KMS-11 (cell line): ENCODE data around the gene ATP1A3.

Source experiments
- H2AFZ ChIP-seq: fragments of 200-600 bp; sonication (generic); 2 replicates; pipeline ENCODE4 v1.6.1; 2016; ENCODE audit warnings: antibody characterized with exemption, mixed run types, low read depth
- H3K27ac ChIP-seq: fragments of 200-600 bp; sonication (generic); 2 replicates; pipeline ENCODE4 v1.6.1; 2016; ENCODE audit warnings: mild to moderate bottlenecking, mixed run types
- H3K27me3 ChIP-seq: fragments of 200-600 bp; sonication (generic); 2 replicates; pipeline ENCODE4 v1.6.1; 2017; ENCODE audit warnings: mild to moderate bottlenecking, low read depth, mixed run types, moderate library complexity; ENCODE audit not compliant: insufficient read depth
- H3K36me3 ChIP-seq: fragments of 200-600 bp; sonication (generic); 2 replicates; pipeline ENCODE4 v1.6.1; 2017; ENCODE audit warnings: mild to moderate bottlenecking, mixed run types; ENCODE audit not compliant: insufficient read depth
- H3K4me1 ChIP-seq: fragments of 200-600 bp; sonication (generic); 2 replicates; pipeline ENCODE4 v1.6.1; 2016; ENCODE audit warnings: mild to moderate bottlenecking, low read depth, mixed run types; ENCODE audit not compliant: poor library complexity, severe bottlenecking
- H3K4me2 ChIP-seq: fragments of 200-600 bp; sonication (generic); 2 replicates; pipeline ENCODE4 v1.7.0; 2016; ENCODE audit warnings: mild to moderate bottlenecking, mixed run types
- H3K4me3 ChIP-seq: fragments of 200-600 bp; sonication (generic); IDR thresholded peaks from 2 replicates; pipeline ENCODE4 v1.6.1; 2017; ENCODE audit warnings: low read depth, low read length, mixed read lengths; ENCODE audit not compliant: insufficient read depth
- H3K79me2 ChIP-seq: fragments of 200-600 bp; sonication (generic); 2 replicates; pipeline ENCODE4 v1.6.1; 2016; ENCODE audit warnings: low read depth, mixed run types; ENCODE audit not compliant: insufficient read depth
- H3K9ac ChIP-seq: fragments of 200-600 bp; sonication (generic); 2 replicates; pipeline ENCODE4 v1.6.1; 2016; ENCODE audit warnings: mild to moderate bottlenecking, mixed run types
- H4K20me1 ChIP-seq: fragments of 200-600 bp; sonication (generic); 2 replicates; pipeline ENCODE4 v1.6.1; 2016; ENCODE audit warnings: mild to moderate bottlenecking, mixed run types; ENCODE audit not compliant: insufficient read depth
- CTCF ChIP-seq: fragments of 200-600 bp; sonication (generic); conservative IDR thresholded peaks from 2 replicates; pipeline ENCODE4 v1.6.1; 2017; ENCODE audit warnings: low read depth, mild to moderate bottlenecking, antibody characterized with exemption, low read length, moderate library complexity, mixed read lengths

ATP1A3 gene

DNA sequence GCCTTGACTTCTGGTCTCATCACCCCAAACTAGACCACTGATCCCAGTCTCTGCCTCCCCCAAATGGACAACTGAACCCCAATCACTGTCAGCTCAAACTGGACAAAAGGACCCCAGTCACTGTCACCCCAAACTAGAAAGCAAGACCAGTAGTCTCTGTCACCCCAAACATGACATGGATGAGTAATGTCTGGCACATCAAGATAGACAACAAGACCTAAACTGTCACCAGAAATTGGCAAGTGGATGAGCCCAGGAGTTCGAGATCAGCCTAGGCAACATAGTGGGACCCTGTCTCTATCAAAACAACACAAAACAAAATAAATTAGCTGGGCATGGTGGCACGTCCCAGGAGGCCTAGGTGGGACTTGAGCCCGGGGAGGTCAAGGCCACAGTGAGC, 46.9 kb downstream of the ATP1A3 start:
- TF ChIP-seq CTCF, result no peak
- Histone ChIP-seq H3K4me2 (no peak overlapping the region), H3K4me1 (peaks cover 35% of the 10 kb centered on the region), H3K4me3 (no peak overlapping the region), H3K79me2 (no peaks in the 10 kb centered on the region), H3K9ac (no peak overlapping the region), H3K36me3 (no peaks in the 10 kb centered on the region), H2AFZ (no peak overlapping the region), H3K27ac (no peak overlapping the region), H4K20me1 (0 out of 2 replicates have a peak, but pooled peaks cover 3% of the 10 kb centered on the region), H3K27me3 (no peaks in the 10 kb centered on the region)

GRCh38 chr19:41945135-41945766, 48.8 kb downstream of the ATP1A3 start:
- Histone ChIP-seq H4K20me1 (no peaks in the 10 kb centered on the region), H3K9ac (no peak overlapping the region; the same call in 1 of the 2 replicates), H2AFZ (peak overlapping the region; percentile 22; the same call in 1 of the 2 replicates), H3K79me2 (no peaks in the 10 kb centered on the region), H3K36me3 (no peaks in the 10 kb centered on the region), H3K4me1 (peaks cover 29% of the 10 kb centered on the region), H3K27me3 (peaks cover 3% of the 10 kb centered on the region; the same call in 1 of the 2 replicates), H3K4me3 (no peak overlapping the region), H3K4me2 (peak overlapping the region; percentile 65), H3K27ac (peak overlapping the region; percentile 26; the same call in 1 of the 2 replicates)
- no peak for TF ChIP-seq CTCF

GRCh38 chr19:41944336-41944735, 49.7 kb downstream of the ATP1A3 start:
- H3K4me1 ChIP-seq, result peaks cover 29% of the 10 kb centered on the region
- no peaks in the 10 kb centered on the region for H4K20me1 ChIP-seq
- no peak overlapping the region for H2AFZ ChIP-seq
- H3K4me3 ChIP-seq, result no peak overlapping the region
- H3K27ac ChIP-seq, result no peak overlapping the region
- H3K36me3 ChIP-seq, result no peaks in the 10 kb centered on the region
- peaks cover 8% of the 10 kb centered on the region; the same call in 1 of the 2 replicates for H3K27me3 ChIP-seq
- TF ChIP-seq CTCF, result no peak
- no peak overlapping the region; the same call in 1 of the 2 replicates for H3K9ac ChIP-seq
- peak overlapping the region; percentile 65 for H3K4me2 ChIP-seq
- no peaks in the 10 kb centered on the region for H3K79me2 ChIP-seq

- H3K4me2 ChIP-seq, result no peak overlapping the region
- peaks cover 24% of the 10 kb centered on the region for H3K27me3 ChIP-seq
- no peak overlapping the region for H2AFZ ChIP-seq
- no peaks in the 10 kb centered on the region for H3K79me2 ChIP-seq
- H3K4me1 ChIP-seq, result peaks cover 29% of the 10 kb centered on the region
- H3K27ac ChIP-seq, result no peak overlapping the region
- no peak for TF ChIP-seq CTCF
- H3K36me3 ChIP-seq, result no peaks in the 10 kb centered on the region
- H3K4me3 ChIP-seq, result no peak overlapping the region
- no peak overlapping the region for H3K9ac ChIP-seq
- no peaks in the 10 kb centered on the region for H4K20me1 ChIP-seq
Measured at GRCh38 chr19:41941410-41942202, 52.4 kb downstream of the ATP1A3 start.
